ENCODE measurements around the gene MRAP2. TPM values are rescaled to one million over a fixed set of nuclear protein-coding genes. Genes with fewer than 3 reads are reported as not detected.

Gene MRAP2
- total RNA-seq, 1 donor from 2014 or later: not detected

GRCh38 chr6:84013354-84013753 is 20.2 kb upstream of the MRAP2 start:
- no peak for TF ChIP-seq CTCF (IDR thresholded peaks at IDR 0.05)
- ChIA-PET CTCF (no interaction called here), POLR2A (no interaction called here)
- Mint-ChIP-seq H3K36me3 (ENCODE audit: low read depth) (no peaks in the 10 kb centered on the region), H3K27me3 (peaks cover 4% of the 10 kb centered on the region), H3K27ac (no peak overlapping the region), H3K9me3 (no peaks in the 10 kb centered on the region), H3K4me3 (no peak overlapping the region), H3K4me1 (no peaks in the 10 kb centered on the region)
- intact Hi-C loops (cut with micrococcal nuclease): no loop called here
- DNase-seq (no peak), ATAC-seq (ENCODE audit: low read depth) (no peak)

- Mint-ChIP-seq H3K27ac (no peak overlapping the region), H3K27me3 (peaks cover 6% of the 10 kb centered on the region), H3K4me3 (no peak overlapping the region), H3K36me3 (ENCODE audit: low read depth) (no peaks in the 10 kb centered on the region), H3K4me1 (no peaks in the 10 kb centered on the region), H3K9me3 (no peaks in the 10 kb centered on the region)
- DNase-seq (no peak), ATAC-seq (ENCODE audit: low read depth) (no peak)
- intact Hi-C loops (cut with micrococcal nuclease): no loop called here
- ChIA-PET CTCF (no interaction called here), POLR2A (no interaction called here)
- no peak for TF ChIP-seq CTCF (IDR thresholded peaks at IDR 0.05)
Observed at GRCh38 chr6:84013931-84014330, 19.6 kb upstream of the MRAP2 start.

- Mint-ChIP-seq H3K9me3 (no peaks in the 10 kb centered on the region), H3K27ac (no peak overlapping the region), H3K4me3 (no peak overlapping the region), H3K27me3 (peaks cover 6% of the 10 kb centered on the region), H3K36me3 (ENCODE audit: low read depth) (no peaks in the 10 kb centered on the region), H3K4me1 (no peaks in the 10 kb centered on the region)
- DNase-seq (no peak), ATAC-seq (ENCODE audit: low read depth) (no peak)
- intact Hi-C loops (cut with micrococcal nuclease): no loop called here
- ChIA-PET POLR2A (no interaction called here), CTCF (no interaction called here)
- TF ChIP-seq CTCF (IDR thresholded peaks at IDR 0.05): no peak
Observed at GRCh38 chr6:84016029-84016428, 17.5 kb upstream of the MRAP2 start.

DNA sequence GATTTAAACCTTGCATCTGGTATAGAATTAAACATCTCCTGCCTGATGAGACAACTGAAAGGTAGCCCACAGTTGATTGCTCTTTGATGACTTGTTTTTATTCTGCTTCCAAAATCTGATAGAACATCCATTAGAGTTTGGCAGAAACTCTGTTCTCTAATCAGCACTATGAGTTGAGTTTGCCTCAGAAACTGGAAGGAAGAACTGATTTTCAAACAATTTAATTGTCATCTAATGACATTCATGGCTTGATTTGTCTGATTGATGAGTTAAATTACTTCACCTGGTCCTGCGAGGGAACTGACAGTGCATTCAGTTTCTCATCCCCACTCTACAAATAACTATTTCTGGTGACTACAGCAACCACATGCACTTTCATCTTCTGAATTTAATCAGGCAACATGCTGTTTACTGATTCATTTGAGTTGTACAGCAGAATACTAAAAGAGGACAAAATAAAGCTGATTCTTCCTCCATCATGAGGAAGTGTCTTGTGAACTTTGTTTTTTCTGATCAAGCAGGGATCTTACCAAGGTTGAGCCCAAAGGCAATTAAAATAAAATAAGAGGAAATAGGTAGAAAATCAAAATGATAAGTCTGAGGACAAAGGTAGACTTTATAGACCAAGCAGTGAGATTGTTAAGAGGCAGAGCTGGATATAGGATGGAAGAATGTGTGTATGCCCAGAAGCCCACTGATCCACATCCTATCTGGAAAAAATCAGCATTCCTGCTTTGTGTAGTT is 15.7 kb upstream of the MRAP2 start:
- DNase-seq: no peak
- TF ChIP-seq CTCF (IDR thresholded peaks at IDR 0.05): no peak
- no peak for ATAC-seq (ENCODE audit: low read depth)
- H3K36me3 Mint-ChIP-seq (ENCODE audit: low read depth): no peaks in the 10 kb centered on the region
- no peaks in the 10 kb centered on the region for H3K9me3 Mint-ChIP-seq
- H3K27me3 Mint-ChIP-seq: peaks cover 8% of the 10 kb centered on the region
- no peak overlapping the region for H3K4me3 Mint-ChIP-seq
- CTCF ChIA-PET: no interaction called here
- intact Hi-C loops (cut with micrococcal nuclease): no loop called here
- no peak overlapping the region for H3K27ac Mint-ChIP-seq
- POLR2A ChIA-PET: no interaction called here
- no peaks in the 10 kb centered on the region for H3K4me1 Mint-ChIP-seq

- no peak overlapping the region for H3K4me3 Mint-ChIP-seq
- ATAC-seq (ENCODE audit: low read depth) (no peak), DNase-seq (no peak)
- no peak overlapping the region for H3K27ac Mint-ChIP-seq
- intact Hi-C loops (cut with micrococcal nuclease): no loop called here
- no peaks in the 10 kb centered on the region for H3K9me3 Mint-ChIP-seq
- no peaks in the 10 kb centered on the region for H3K36me3 Mint-ChIP-seq (ENCODE audit: low read depth)
- ChIA-PET POLR2A (no interaction called here), CTCF (no interaction called here)
- no peaks in the 10 kb centered on the region for H3K4me1 Mint-ChIP-seq
- H3K27me3 Mint-ChIP-seq: peaks cover 8% of the 10 kb centered on the region
- TF ChIP-seq CTCF (IDR thresholded peaks at IDR 0.05): no peak
Observed at GRCh38 chr6:84018453-84019061, 15.0 kb upstream of the MRAP2 start.

Data from activated B cell treated with CpG ODN at 0.5 μM for 24 hours (primary cell).